ENCODE data around the gene CLSTN2.

DNA sequence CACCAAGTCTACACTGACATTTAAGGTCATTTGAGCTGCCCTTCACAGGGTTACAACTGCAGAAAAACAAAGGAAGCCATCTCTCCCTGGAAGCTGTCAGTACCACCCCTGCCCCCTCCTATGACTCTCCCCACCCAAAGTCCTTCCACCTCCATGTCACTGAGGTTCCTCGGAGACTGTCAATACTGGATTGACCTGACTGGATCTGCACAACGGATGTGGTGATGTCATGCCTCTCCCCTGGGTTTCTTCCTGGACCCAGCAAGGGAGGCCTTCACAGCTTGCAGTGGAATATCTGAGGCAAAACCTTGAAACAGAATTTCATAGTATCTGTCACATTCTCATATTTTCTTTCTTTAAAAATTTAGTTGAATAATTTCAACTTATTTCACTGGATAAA, 153.5 kb downstream of the CLSTN2 start:
- TF ChIP-seq POLR2AphosphoS5 (IDR thresholded peaks at IDR 0.05): no peak
- TF ChIP-seq, protein P1, sequence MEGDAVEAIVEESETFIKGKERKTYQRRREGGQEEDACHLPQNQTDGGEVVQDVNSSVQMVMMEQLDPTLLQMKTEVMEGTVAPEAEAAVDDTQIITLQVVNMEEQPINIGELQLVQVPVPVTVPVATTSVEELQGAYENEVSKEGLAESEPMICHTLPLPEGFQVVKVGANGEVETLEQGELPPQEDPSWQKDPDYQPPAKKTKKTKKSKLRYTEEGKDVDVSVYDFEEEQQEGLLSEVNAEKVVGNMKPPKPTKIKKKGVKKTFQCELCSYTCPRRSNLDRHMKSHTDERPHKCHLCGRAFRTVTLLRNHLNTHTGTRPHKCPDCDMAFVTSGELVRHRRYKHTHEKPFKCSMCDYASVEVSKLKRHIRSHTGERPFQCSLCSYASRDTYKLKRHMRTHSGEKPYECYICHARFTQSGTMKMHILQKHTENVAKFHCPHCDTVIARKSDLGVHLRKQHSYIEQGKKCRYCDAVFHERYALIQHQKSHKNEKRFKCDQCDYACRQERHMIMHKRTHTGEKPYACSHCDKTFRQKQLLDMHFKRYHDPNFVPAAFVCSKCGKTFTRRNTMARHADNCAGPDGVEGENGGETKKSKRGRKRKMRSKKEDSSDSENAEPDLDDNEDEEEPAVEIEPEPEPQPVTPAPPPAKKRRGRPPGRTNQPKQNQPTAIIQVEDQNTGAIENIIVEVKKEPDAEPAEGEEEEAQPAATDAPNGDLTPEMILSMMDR (IDR thresholded peaks at IDR 0.05): no peak

All from prostate gland (tissue), 2 donors.